Loucy (cell line): ENCODE data around the gene TRIM49D1.
"Not testable (repeated sequence)": the region's sequence is repeated elsewhere in the genome, so short reads cannot be mapped to it uniquely, and the experiment has no call there.

Experiments
- H2AFZ ChIP-seq: fragments of 200-600 bp; sonication (generic); 2 replicates; pipeline ENCODE4 v1.6.0; 2016; ENCODE audit warnings: antibody characterized with exemption, mild to moderate bottlenecking, low read length, moderate library complexity
- H3F3A ChIP-seq: fragments of 200-600 bp; 2 replicates; pipeline ENCODE4 v1.6.0; 2016; ENCODE audit warnings: antibody characterized with exemption, low read depth, mild to moderate bottlenecking
- H3K27me3 ChIP-seq: fragments of 200-600 bp; sonication (generic); 2 replicates; pipeline ENCODE4 v1.6.1; 2014; ENCODE audit warnings: low read length, mild to moderate bottlenecking; ENCODE audit not compliant: insufficient read depth, poor library complexity, severe bottlenecking
- H3K36me3 ChIP-seq: fragments of 200-600 bp; sonication (generic); 2 replicates; pipeline ENCODE4 v1.6.1; 2016; ENCODE audit warnings: low read length; ENCODE audit not compliant: insufficient read depth
- H3K4me1 ChIP-seq: fragments of 200-600 bp; sonication (generic); 2 replicates; pipeline ENCODE4 v1.5.1; 2014; ENCODE audit warnings: low read length, mild to moderate bottlenecking; ENCODE audit not compliant: insufficient read depth, poor library complexity, severe bottlenecking
- H3K4me2 ChIP-seq: fragments of 200-600 bp; sonication (generic); 2 replicates; pipeline ENCODE4 v1.6.0; 2014; ENCODE audit warnings: antibody characterized with exemption, low read length, low read depth, mild to moderate bottlenecking; ENCODE audit not compliant: poor library complexity, severe bottlenecking
- H3K4me3 ChIP-seq: fragments of 200-600 bp; sonication (generic); 2 replicates; pipeline ENCODE4 v1.5.1; 2014; ENCODE audit warnings: low read length, mild to moderate bottlenecking, mixed read lengths; ENCODE audit not compliant: poor library complexity, severe bottlenecking
- H3K79me2 ChIP-seq: fragments of 200-600 bp; sonication (generic); 2 replicates; pipeline ENCODE4 v1.6.1; 2014; ENCODE audit warnings: low read length; ENCODE audit not compliant: insufficient read depth
- H3K9ac ChIP-seq: fragments of 200-600 bp; sonication (generic); 2 replicates; pipeline ENCODE4 v1.6.0; 2014; ENCODE audit warnings: mild to moderate bottlenecking, low read depth, low read length, moderate library complexity; ENCODE audit not compliant: poor library complexity, severe bottlenecking
- H3K9me2 ChIP-seq: fragments of 200-600 bp; sonication (generic); replicated peaks from 2 replicates; pipeline ENCODE4 v1.6.1; 2016; ENCODE audit warnings: low read depth, low read length, mixed read lengths
- H3K9me3 ChIP-seq: fragments of 200-600 bp; sonication (generic); 2 replicates; pipeline ENCODE4 v1.6.1; 2014; ENCODE audit warnings: mild to moderate bottlenecking, antibody characterized with exemption, low read length, low read depth; ENCODE audit not compliant: insufficient read depth
- H4K20me1 ChIP-seq: fragments of 200-600 bp; sonication (generic); 2 replicates; pipeline ENCODE4 v1.6.0; 2014; ENCODE audit warnings: antibody characterized with exemption, low read length, mild to moderate bottlenecking; ENCODE audit not compliant: insufficient read depth, poor library complexity, severe bottlenecking
- EZH2phosphoT487 ChIP-seq: fragments of 200-600 bp; IDR thresholded peaks from 2 replicates; pipeline ENCODE4 v1.6.1; 2018; ENCODE audit warnings: antibody characterized with exemption, mild to moderate bottlenecking, moderate library complexity, borderline replicate concordance
- TF ChIP-seq, protein P1 (sequence below): fragments of 200-600 bp; sonication (generic); conservative IDR thresholded peaks from 2 replicates; pipeline ENCODE4 v1.5.1; 2014; ENCODE audit warnings: mild to moderate bottlenecking, antibody characterized with exemption, low read length

The TRIM49D1 gene, protein sequence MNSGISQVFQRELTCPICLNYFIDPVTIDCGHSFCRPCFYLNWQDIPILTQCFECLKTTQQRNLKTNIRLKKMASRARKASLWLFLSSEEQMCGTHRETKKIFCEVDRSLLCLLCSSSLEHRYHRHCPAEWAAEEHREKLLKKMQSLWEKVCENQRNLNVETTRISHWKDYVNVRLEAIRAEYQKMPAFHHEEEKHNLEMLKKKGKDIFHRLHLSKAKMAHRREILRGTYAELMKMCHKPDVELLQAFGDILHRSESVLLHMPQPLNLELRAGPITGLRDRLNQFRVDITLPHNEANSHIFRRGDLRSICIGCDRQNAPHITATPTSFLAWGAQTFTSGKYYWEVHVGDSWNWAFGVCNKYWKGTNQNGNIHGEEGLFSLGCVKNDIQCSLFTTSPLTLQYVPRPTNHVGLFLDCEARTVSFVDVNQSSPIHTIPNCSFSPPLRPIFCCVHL

GRCh38 chr11:89922195-89922660 is at the start of gene TRIM49D1:
TRIM49D1 (minus strand) TSS chr11:89922245; CDS start chr11:89917710, 4,535 bp downstream.
- Histone ChIP-seq H3K36me3 (no peaks in the 10 kb centered on the region), H3K4me2 (no peak within 1 kb of the TSS), H3K79me2 (no peaks in the 10 kb centered on the region), H3K9me3 (no peaks in the 10 kb centered on the region), H2AFZ (no peak within 1 kb of the TSS), H3F3A (no peaks in the 10 kb centered on the region), H3K4me3 (no peak within 1 kb of the TSS), H3K4me1 (no peaks in the 10 kb centered on the region), H4K20me1 (no peaks in the 10 kb centered on the region), H3K27me3 (no peaks in the 10 kb centered on the region), H3K9me2 (no peaks in the 10 kb centered on the region), H3K9ac (no peak within 1 kb of the TSS)
- TF ChIP-seq EZH2phosphoT487, result no peak
- TF ChIP-seq, protein P1, sequence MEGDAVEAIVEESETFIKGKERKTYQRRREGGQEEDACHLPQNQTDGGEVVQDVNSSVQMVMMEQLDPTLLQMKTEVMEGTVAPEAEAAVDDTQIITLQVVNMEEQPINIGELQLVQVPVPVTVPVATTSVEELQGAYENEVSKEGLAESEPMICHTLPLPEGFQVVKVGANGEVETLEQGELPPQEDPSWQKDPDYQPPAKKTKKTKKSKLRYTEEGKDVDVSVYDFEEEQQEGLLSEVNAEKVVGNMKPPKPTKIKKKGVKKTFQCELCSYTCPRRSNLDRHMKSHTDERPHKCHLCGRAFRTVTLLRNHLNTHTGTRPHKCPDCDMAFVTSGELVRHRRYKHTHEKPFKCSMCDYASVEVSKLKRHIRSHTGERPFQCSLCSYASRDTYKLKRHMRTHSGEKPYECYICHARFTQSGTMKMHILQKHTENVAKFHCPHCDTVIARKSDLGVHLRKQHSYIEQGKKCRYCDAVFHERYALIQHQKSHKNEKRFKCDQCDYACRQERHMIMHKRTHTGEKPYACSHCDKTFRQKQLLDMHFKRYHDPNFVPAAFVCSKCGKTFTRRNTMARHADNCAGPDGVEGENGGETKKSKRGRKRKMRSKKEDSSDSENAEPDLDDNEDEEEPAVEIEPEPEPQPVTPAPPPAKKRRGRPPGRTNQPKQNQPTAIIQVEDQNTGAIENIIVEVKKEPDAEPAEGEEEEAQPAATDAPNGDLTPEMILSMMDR, result no peak

DNA sequence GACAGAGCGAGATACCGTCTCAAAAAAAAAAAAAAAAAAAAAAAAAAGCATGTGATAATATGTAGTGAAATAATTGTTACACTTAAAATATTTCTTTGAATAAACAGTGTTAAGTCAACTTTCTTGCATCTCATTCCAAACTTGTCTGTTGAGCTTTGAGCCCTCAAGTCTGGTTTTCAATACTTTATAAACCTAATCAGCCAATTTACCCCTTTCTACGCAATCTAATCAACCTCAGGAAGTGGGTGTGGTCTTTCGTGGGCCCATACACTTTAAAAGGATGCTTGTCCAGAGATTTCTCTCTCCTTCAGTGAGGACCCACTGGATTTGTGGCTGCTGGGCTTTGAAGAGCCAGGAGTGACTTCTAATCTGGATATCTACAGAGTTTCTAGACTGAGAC is 43.7 kb upstream of the TRIM49D1 start, which contains the start of gene TRIM64:
TSS of gene TRIM64 (plus strand) at position 301 of the 400 bp plus-strand sequence. CDS start 2,467 bp downstream, outside the sequence.
- H4K20me1 ChIP-seq, H3K9ac ChIP-seq, H3K9me2 ChIP-seq, H3K4me2 ChIP-seq, H3K4me3 ChIP-seq, H3K27me3 ChIP-seq, H3K79me2 ChIP-seq, H3K4me1 ChIP-seq, H3F3A ChIP-seq, H2AFZ ChIP-seq, H3K36me3 ChIP-seq, H3K9me3 ChIP-seq: not testable (repeated sequence)

DNA sequence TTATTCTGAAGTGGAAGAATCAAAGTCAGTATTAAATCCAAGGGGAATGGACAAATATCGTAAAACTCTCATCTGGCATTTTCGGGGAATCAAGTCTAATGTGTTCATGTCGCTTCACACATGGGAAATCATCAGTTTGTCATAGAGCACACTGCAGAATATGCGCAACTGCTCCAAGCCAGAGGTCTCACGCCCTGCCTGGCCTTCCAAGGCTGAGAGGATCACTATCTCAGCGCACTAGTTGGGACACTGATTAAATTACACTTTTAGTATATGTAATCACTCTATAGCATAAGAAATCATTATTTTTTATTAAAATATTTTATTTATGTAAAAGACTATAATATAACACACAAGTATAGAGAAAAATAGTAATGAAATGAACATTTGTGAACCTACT is 38.8 kb upstream of the TRIM49D1 start:
- H3K9me2 ChIP-seq, H3K79me2 ChIP-seq, H3K4me2 ChIP-seq, H3K4me1 ChIP-seq, H3K9ac ChIP-seq, H4K20me1 ChIP-seq, H3K9me3 ChIP-seq, H3K36me3 ChIP-seq, H3F3A ChIP-seq, H2AFZ ChIP-seq, H3K4me3 ChIP-seq, H3K27me3 ChIP-seq: not testable (repeated sequence)

GRCh38 chr11:89923764-89924163 is 1.7 kb upstream of the TRIM49D1 start, which contains the start of gene TRIM49D2:
TRIM49D2 (plus strand) TSS chr11:89924064; CDS start chr11:89926762, 2,698 bp downstream.
- not testable (repeated sequence) for H3F3A ChIP-seq, H3K4me1 ChIP-seq, H3K4me3 ChIP-seq, H3K9ac ChIP-seq, H3K9me2 ChIP-seq, H3K79me2 ChIP-seq, H3K27me3 ChIP-seq, H2AFZ ChIP-seq, H3K4me2 ChIP-seq, H3K36me3 ChIP-seq, H3K9me3 ChIP-seq, H4K20me1 ChIP-seq

- not testable (repeated sequence) for H3K9me2 ChIP-seq, H3F3A ChIP-seq, H3K79me2 ChIP-seq, H3K4me1 ChIP-seq, H3K9me3 ChIP-seq, H3K4me2 ChIP-seq, H3K36me3 ChIP-seq, H3K9ac ChIP-seq, H2AFZ ChIP-seq, H4K20me1 ChIP-seq, H3K27me3 ChIP-seq, H3K4me3 ChIP-seq
These were observed 21.2 kb downstream of the TRIM49D1 start for GRCh38 chr11:89900809-89901208.

DNA sequence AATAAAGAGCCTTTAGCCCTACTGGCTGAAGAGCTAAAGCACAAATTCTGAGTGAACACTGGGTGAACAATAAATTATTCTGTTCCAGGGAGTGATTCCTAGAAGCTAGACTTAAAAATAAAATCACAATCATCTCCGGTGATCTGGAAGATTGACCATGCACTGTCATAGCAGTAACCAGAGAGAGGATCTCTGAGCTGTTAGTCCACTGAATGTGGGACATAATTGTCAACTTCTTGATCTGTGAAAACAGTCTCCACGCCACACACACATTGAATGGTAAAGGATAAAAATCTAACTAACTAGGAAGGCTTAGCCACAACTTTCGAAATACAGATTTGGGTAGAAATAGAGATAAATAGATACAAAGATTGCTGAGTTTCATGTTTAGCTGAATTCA is 28.8 kb downstream of the TRIM49D1 start:
- not testable (repeated sequence) for H3K79me2 ChIP-seq, H3K9me3 ChIP-seq

More for the DNA sequence above, 28.8 kb downstream of the TRIM49D1 start:
- H3K4me1 ChIP-seq, H3K36me3 ChIP-seq, H3K4me2 ChIP-seq, H3F3A ChIP-seq, H3K27me3 ChIP-seq, H3K9me2 ChIP-seq, H2AFZ ChIP-seq, H4K20me1 ChIP-seq, H3K9ac ChIP-seq, H3K4me3 ChIP-seq: not testable (repeated sequence)
